ENCODE results near the gene AUTS2. TPM values are rescaled to one million over a fixed set of nuclear protein-coding genes. Genes with fewer than 3 reads are reported as not detected.
A peak's percentile ranks its signal among the peaks of the same experiment; 100 is the strongest.

Gene AUTS2
- polyA plus RNA-seq, 1 donor (not counting 4 experiments of a cell fraction or from before 2014, with no cell fraction given): 4.7 TPM

GRCh38 chr7:70215491-70215890 is 617.2 kb downstream of the AUTS2 start:
- Histone ChIP-seq H3K4me1 (ENCODE audit: control insufficient read depth, extremely low read depth, insufficient read depth, low read length) (no peaks in the 10 kb centered on the region), H4K20me1 (ENCODE audit: control insufficient read depth, extremely low read depth, insufficient read depth, low read length) (no peaks in the 10 kb centered on the region), H3K4me3 (ENCODE audit: control insufficient read depth in 2 of 3, extremely low read depth in 1 of 3, insufficient read depth in 2 of 3, low read depth in 1 of 3, low read length in 3 of 3) (no peak overlapping the region), H3K9me1 (ENCODE audit: control insufficient read depth, extremely low read depth, insufficient read depth, low read length) (no peaks in the 10 kb centered on the region), H3K9me3 (ENCODE audit: control insufficient read depth, low read depth, low read length) (no peaks in the 10 kb centered on the region), H3K36me3 (ENCODE audit: control insufficient read depth in 2 of 2, extremely low read depth in 1 of 2, insufficient read depth in 2 of 2, low read length in 2 of 2) (no peaks in the 10 kb centered on the region), H3K27ac (ENCODE audit: control insufficient read depth, insufficient read depth, low read length) (no peak overlapping the region), H2AFZ (ENCODE audit: control insufficient read depth, low read length) (no peak overlapping the region), H3K4me2 (ENCODE audit: control insufficient read depth, extremely low read depth, insufficient read depth, low read depth, low read length) (no peak overlapping the region), H3K9ac (ENCODE audit: control insufficient read depth, extremely low read depth, insufficient read depth, low read length) (no peak overlapping the region), H3K79me2 (ENCODE audit: control insufficient read depth, insufficient read depth, low read length) (no peaks in the 10 kb centered on the region), H3K27me3 (ENCODE audit: control insufficient read depth, extremely low read depth, insufficient read depth, low read length) (no peaks in the 10 kb centered on the region)
- no peak for TF ChIP-seq EZH2 (IDR thresholded peaks at IDR 0.05; ENCODE audit: low read length)
- TF ChIP-seq CTCF (optimal IDR thresholded peaks at IDR 0.05 in 1 of 3, IDR thresholded peaks at IDR 0.05 in 1 of 3, conservative IDR thresholded peaks at IDR 0.05 in 1 of 3; ENCODE audit: extremely low read depth in 1 of 3, insufficient read depth in 2 of 3, low read length in 3 of 3): no peak
- DNase-seq (ENCODE audit: low read depth, low spot score) (no peak), FAIRE-seq (peak; percentile 49)
- dilution Hi-C loops (cut with MboI; ENCODE audit: extremely low pct_ligation_motif_present, low sequenced_read_pairs): no loop called here

- no peaks in the 10 kb centered on the region for H3K27me3 ChIP-seq (ENCODE audit: control insufficient read depth, extremely low read depth, insufficient read depth, low read length)
- no peak for TF ChIP-seq CTCF (optimal IDR thresholded peaks at IDR 0.05 in 1 of 3, IDR thresholded peaks at IDR 0.05 in 1 of 3, conservative IDR thresholded peaks at IDR 0.05 in 1 of 3; ENCODE audit: extremely low read depth in 1 of 3, insufficient read depth in 2 of 3, low read length in 3 of 3)
- TF ChIP-seq EZH2 (IDR thresholded peaks at IDR 0.05; ENCODE audit: low read length): no peak
- no peak overlapping the region for H3K27ac ChIP-seq (ENCODE audit: control insufficient read depth, insufficient read depth, low read length)
- H3K9me1 ChIP-seq (ENCODE audit: control insufficient read depth, extremely low read depth, insufficient read depth, low read length): no peaks in the 10 kb centered on the region
- dilution Hi-C loops (cut with MboI; ENCODE audit: extremely low pct_ligation_motif_present, low sequenced_read_pairs): no loop called here
- FAIRE-seq (no peak), DNase-seq (ENCODE audit: low read depth, low spot score) (no peak)
- no peak overlapping the region for H3K9ac ChIP-seq (ENCODE audit: control insufficient read depth, extremely low read depth, insufficient read depth, low read length)
- H4K20me1 ChIP-seq (ENCODE audit: control insufficient read depth, extremely low read depth, insufficient read depth, low read length): no peaks in the 10 kb centered on the region
- H2AFZ ChIP-seq (ENCODE audit: control insufficient read depth, low read length): no peak overlapping the region
- no peaks in the 10 kb centered on the region for H3K4me1 ChIP-seq (ENCODE audit: control insufficient read depth, extremely low read depth, insufficient read depth, low read length)
- H3K9me3 ChIP-seq (ENCODE audit: control insufficient read depth, low read depth, low read length): no peaks in the 10 kb centered on the region
- no peaks in the 10 kb centered on the region for H3K79me2 ChIP-seq (ENCODE audit: control insufficient read depth, insufficient read depth, low read length)
- no peak overlapping the region for H3K4me3 ChIP-seq (ENCODE audit: control insufficient read depth in 2 of 3, extremely low read depth in 1 of 3, insufficient read depth in 2 of 3, low read depth in 1 of 3, low read length in 3 of 3)
- no peaks in the 10 kb centered on the region for H3K36me3 ChIP-seq (ENCODE audit: control insufficient read depth in 2 of 2, extremely low read depth in 1 of 2, insufficient read depth in 2 of 2, low read length in 2 of 2)
- H3K4me2 ChIP-seq (ENCODE audit: control insufficient read depth, extremely low read depth, insufficient read depth, low read depth, low read length): no peak overlapping the region
These were observed 619.3 kb downstream of the AUTS2 start for GRCh38 chr7:70217571-70217970.
